HepG2 (cell line): ENCODE data around the gene MAP2K5. TPM values are rescaled to one million over a fixed set of nuclear protein-coding genes. Genes with fewer than 3 reads are reported as not detected.
A peak's percentile ranks its signal among the peaks of the same experiment; 100 is the strongest.
"Not testable (repeated sequence)": the region's sequence is repeated elsewhere in the genome, so short reads cannot be mapped to it uniquely, and the experiment has no call there.

Source experiments
- ATAC-seq: fragments of 200-7000 bp; cut with Tn5 transposase; 3 replicates; pipeline ENCODE4 v1.9.1; 2020; ENCODE audit warnings: mild to moderate bottlenecking, moderate library complexity
- BruUV-seq: library from RNA; stranded (reverse); fragments of 400-500 nt; replicated peaks from 2 replicates; lab custom pipeline; 2021; lab: Mats Ljungman, UMichigan
- CTCF ChIA-PET: fragments of 300-600 bp; formaldehyde crosslinking; extraction: SDS; loops from one replicate; lab custom pipeline; 2021; ENCODE audit warnings: low total read pairs, inconsistent platforms, low intra/inter-chr PET ratio; lab: Yijun Ruan, JAX
- POLR2A ChIA-PET: fragments of 350-600 bp; sonication (Branson Sonifier 250); formaldehyde crosslinking; loops from one replicate; lab custom pipeline; 2020; ENCODE audit warnings: antibody characterized with exemption, inconsistent platforms; lab: Yijun Ruan, JAX
- DNase-seq: peaks from one replicate; pipeline ENCODE4 v3.0.0-alpha.2; 2015; ENCODE audit warnings: low spot score
- FAIRE-seq: peaks from 3 replicates; lab custom pipeline; 2011; peaks lifted over from hg19 to GRCh38; lab: Jason Lieb, UNC
- H2AFZ ChIP-seq: one replicate; pipeline ENCODE4 v1.6.1; 2011; ENCODE audit warnings: low read length, inconsistent platforms
- H3K27ac ChIP-seq: fragments of 300-600 bp; 3 replicates; pipeline ENCODE4 v1.8.0; 2011; ENCODE audit warnings: mixed run types, mild to moderate bottlenecking, mixed read lengths, low read length, inconsistent platforms; ENCODE audit not compliant: insufficient read depth; ENCODE audit errors: extremely low read length
- H3K27me3 ChIP-seq, 2 experiments: fragments of 200-600 bp in 1 of 2; 2 replicates in 1 of 2; 3 replicates in 1 of 2; pipeline versions ENCODE4 v1.6.0 to v1.8.0; 2011; ENCODE audit warnings: low read length in 2 of 2, mild to moderate bottlenecking in 2 of 2, moderate library complexity in 2 of 2, inconsistent platforms in 1 of 2; ENCODE audit not compliant: insufficient read depth in 2 of 2, control insufficient read depth in 1 of 2
- H3K36me3 ChIP-seq, 2 experiments: fragments of 200-600 bp in 1 of 2; replicated peaks in 1 of 2; 2 replicates in 1 of 2; 3 replicates in 1 of 2; pipeline versions ENCODE4 v1.5.1 to v1.8.0; 2011; ENCODE audit warnings: low read length in 2 of 2, inconsistent platforms in 1 of 2; ENCODE audit not compliant: insufficient read depth in 2 of 2, control insufficient read depth in 1 of 2
- H3K4me1 ChIP-seq: 2 replicates; pipeline ENCODE4 v1.5.1; 2012; ENCODE audit warnings: low read length, inconsistent platforms; ENCODE audit not compliant: insufficient read depth
- H3K4me2 ChIP-seq: 2 replicates; pipeline ENCODE4 v1.6.0; 2011; ENCODE audit warnings: low read depth, low read length, inconsistent platforms
- H3K4me3 ChIP-seq, 3 experiments: fragments of 200-600 bp in 1 of 3; sonication (generic), shearing (Covaris generic) in 1 of 3; replicated peaks in 1 of 3; 2 replicates each; pipeline ENCODE4 v1.5.1; 2011 to 2016; ENCODE audit warnings: low read length in 3 of 3, inconsistent platforms in 2 of 3, low read depth in 2 of 3, mild to moderate bottlenecking in 2 of 3, control low read depth in 1 of 3, mixed read lengths in 1 of 3; ENCODE audit not compliant: insufficient read depth in 1 of 3
- H3K79me2 ChIP-seq: one replicate; pipeline ENCODE4 v1.6.1; 2011; ENCODE audit warnings: low read length, inconsistent platforms; ENCODE audit not compliant: insufficient read depth
- H3K9ac ChIP-seq: 2 replicates; pipeline ENCODE4 v1.6.0; 2011; ENCODE audit warnings: mild to moderate bottlenecking, low read depth, low read length, inconsistent platforms; ENCODE audit not compliant: insufficient read depth
- H3K9me3 ChIP-seq: 2 replicates; pipeline ENCODE4 v1.5.1; 2012; ENCODE audit warnings: mild to moderate bottlenecking, low read length
- H4K20me1 ChIP-seq: 2 replicates; pipeline ENCODE4 v1.6.0; 2011; ENCODE audit warnings: inconsistent platforms, mild to moderate bottlenecking, low read length, moderate library complexity; ENCODE audit not compliant: insufficient read depth
- FOXA1 ChIP-seq, 2 experiments: fragments of 450-650 bp in 1 of 2; sonication (generic) in 1 of 2; formaldehyde crosslinking in 1 of 2; IDR thresholded peaks; 2 replicates each; pipeline versions ENCODE4 v1.4.0 to v1.6.1; 2016 to 2020; ENCODE audit warnings: missing genetic modification reagents in 1 of 2
- NCOA2 ChIP-seq: sonication (generic); formaldehyde crosslinking; IDR thresholded peaks from 2 replicates; pipeline ENCODE4 v1.8.0; 2022; ENCODE audit warnings: inconsistent platforms
- NR2F6 ChIP-seq, 2 experiments: IDR thresholded peaks; 2 replicates each; pipeline ENCODE4 v1.6.1; 2016; ENCODE audit warnings: antibody characterized with exemption in 1 of 2, mild to moderate bottlenecking in 1 of 2
- RARA ChIP-seq: IDR thresholded peaks from 2 replicates; pipeline ENCODE4 v1.6.1; 2016; ENCODE audit warnings: missing genetic modification reagents, missing compliant biosample characterization
- SIX1 ChIP-seq: sonication (generic); formaldehyde crosslinking; IDR thresholded peaks from 2 replicates; pipeline ENCODE4 v1.4.0; 2020; ENCODE audit warnings: missing genetic modification reagents, borderline replicate concordance
- SMAD3 ChIP-seq: sonication (generic); formaldehyde crosslinking; IDR thresholded peaks from 2 replicates; pipeline ENCODE4 v1.4.0; 2020; ENCODE audit warnings: missing genetic modification reagents
- ZNF878 ChIP-seq: sonication (generic); formaldehyde crosslinking; IDR thresholded peaks from 2 replicates; pipeline ENCODE4 v1.8.1; 2023; ENCODE audit warnings: mild to moderate bottlenecking, missing genetic modification reagents, moderate library complexity
- WGBS: methylation state at CpG from one replicate; pipeline ENCODE4 v1.1.6; 2017; ENCODE audit warnings: low lambda C conversion rate; 5-methylcytosine and 5-hydroxymethylcytosine counted together
- in situ Hi-C: cut with HindIII; loops from 2 replicates; pipeline ENCODE4 v1.10.0; 2017; ENCODE audit warnings: low pct_unique_long_range_greater_than_20kb; ENCODE audit not compliant: extremely low pct_ligation_motif_present
- intact Hi-C: fragments of 100-400 bp; cut with micrococcal nuclease; formaldehyde crosslinking; loops from one replicate; pipeline ENCODE4 v1.10.0; 2022; ENCODE audit not compliant: unreplicated experiment
- polyA plus RNA-seq, 8 experiments: library from polyadenylated mRNA; depleted of rRNA in 3 of 8; stranded (reverse) in 7 of 8; unstranded in 1 of 8; fragments of >200 nt; fragmentation: Illumina TruSeq in 4 of 8; extraction: Trizol in 4 of 8; gene quantifications; 2 replicates each; pipeline versions ENCODE4 v1.2.1 to v1.2.3, GENCODE V29; 2011 to 2016; ENCODE audit warnings: low read depth in 4 of 8, missing spikeins in 1 of 8, mixed read lengths in 1 of 8; ENCODE audit not compliant: insufficient read depth in 1 of 8
- total RNA-seq, 5 experiments: library from RNA; depleted of rRNA; stranded (reverse); fragments of >200 nt; fragmentation: Illumina TruSeq; extraction: Trizol; gene quantifications; 2 replicates each; pipeline ENCODE4 v1.2.3, GENCODE V29; 2016; ENCODE audit warnings: low read depth in 1 of 5
- TF ChIP-seq, protein P1 (sequence below): sonication (generic); formaldehyde crosslinking; IDR thresholded peaks from 2 replicates; pipeline ENCODE4 v1.4.0; 2020; ENCODE audit warnings: mild to moderate bottlenecking, missing genetic modification reagents, borderline replicate concordance
- TF ChIP-seq, protein P2 (sequence below): IDR thresholded peaks from 2 replicates; pipeline ENCODE4 v1.6.1; 2016; ENCODE audit warnings: low read depth, missing genetic modification reagents, missing compliant biosample characterization

The MAP2K5 gene
- total and polyA plus RNA-seq, 2 of the 13 experiments (the other 11 are each of a cell fraction or from before 2014, with no cell fraction given): 4.0 to 4.3 TPM

DNA sequence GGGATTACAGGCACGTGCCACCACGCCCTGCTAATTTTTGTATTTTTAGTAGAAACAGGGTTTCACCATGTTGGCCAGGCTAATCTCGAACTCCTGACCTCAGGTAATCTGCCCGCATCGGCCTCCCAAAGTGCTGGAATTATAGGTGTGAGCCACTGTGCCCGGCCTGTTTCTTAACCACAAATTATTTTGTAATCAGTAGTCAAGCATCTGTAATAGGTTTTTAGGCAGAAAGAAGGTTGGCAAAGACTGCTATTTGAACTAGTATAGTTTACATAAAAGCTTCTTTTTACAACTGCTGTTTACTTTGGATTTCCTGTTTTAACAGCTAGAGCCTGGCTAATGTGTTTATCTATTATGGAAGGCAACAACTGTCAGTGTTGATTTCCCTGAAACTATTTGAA lies 72.6 kb downstream of the MAP2K5 start:
- H3K4me3 ChIP-seq; H3K27me3 ChIP-seq; H3K9ac ChIP-seq; H2AFZ ChIP-seq; CTCF ChIA-PET; H4K20me1 ChIP-seq; intact Hi-C loops; in situ Hi-C loops; H3K27ac ChIP-seq; POLR2A ChIA-PET; H3K4me2 ChIP-seq; H3K9me3 ChIP-seq; BruUV-seq; H3K79me2 ChIP-seq; FAIRE-seq; H3K36me3 ChIP-seq; TF ChIP-seq NR2F6 (CRISPR knock-in tag; IDR thresholded peaks at IDR 0.05): not testable (repeated sequence)
- WGBS: 64% methylated on average over 6 of the region's 6 CpGs
- DNase-seq: peak; percentile 45
- peaks cover 53% of the 10 kb centered on the region for H3K4me1 ChIP-seq
- peak; percentile 82 for ATAC-seq
- TF ChIP-seq NCOA2 (CRISPR knock-in tag) (peak; percentile 42; the same call in 1 of the 2 replicates), ZNF878 (CRISPR knock-in tag) (peak; percentile 27; the same call in 1 of the 2 replicates), SMAD3 (0 out of 2 replicates have a peak, but pooled peaks have one; percentile 27), SIX1 (CRISPR knock-in tag) (peak; percentile 32; the same call in 1 of the 2 replicates), NR2F6 (IDR thresholded peaks at IDR 0.05) (0 out of 2 replicates have a peak, but pooled peaks have one; percentile 26), FOXA1 (IDR thresholded peaks at IDR 0.05) (peak; percentile 84), FOXA1 (CRISPR knock-in tag; IDR thresholded peaks at IDR 0.05) (peak; percentile 58; the same call in 1 of the 2 replicates), RARA (peak; percentile 60)
- TF ChIP-seq, protein P1, sequence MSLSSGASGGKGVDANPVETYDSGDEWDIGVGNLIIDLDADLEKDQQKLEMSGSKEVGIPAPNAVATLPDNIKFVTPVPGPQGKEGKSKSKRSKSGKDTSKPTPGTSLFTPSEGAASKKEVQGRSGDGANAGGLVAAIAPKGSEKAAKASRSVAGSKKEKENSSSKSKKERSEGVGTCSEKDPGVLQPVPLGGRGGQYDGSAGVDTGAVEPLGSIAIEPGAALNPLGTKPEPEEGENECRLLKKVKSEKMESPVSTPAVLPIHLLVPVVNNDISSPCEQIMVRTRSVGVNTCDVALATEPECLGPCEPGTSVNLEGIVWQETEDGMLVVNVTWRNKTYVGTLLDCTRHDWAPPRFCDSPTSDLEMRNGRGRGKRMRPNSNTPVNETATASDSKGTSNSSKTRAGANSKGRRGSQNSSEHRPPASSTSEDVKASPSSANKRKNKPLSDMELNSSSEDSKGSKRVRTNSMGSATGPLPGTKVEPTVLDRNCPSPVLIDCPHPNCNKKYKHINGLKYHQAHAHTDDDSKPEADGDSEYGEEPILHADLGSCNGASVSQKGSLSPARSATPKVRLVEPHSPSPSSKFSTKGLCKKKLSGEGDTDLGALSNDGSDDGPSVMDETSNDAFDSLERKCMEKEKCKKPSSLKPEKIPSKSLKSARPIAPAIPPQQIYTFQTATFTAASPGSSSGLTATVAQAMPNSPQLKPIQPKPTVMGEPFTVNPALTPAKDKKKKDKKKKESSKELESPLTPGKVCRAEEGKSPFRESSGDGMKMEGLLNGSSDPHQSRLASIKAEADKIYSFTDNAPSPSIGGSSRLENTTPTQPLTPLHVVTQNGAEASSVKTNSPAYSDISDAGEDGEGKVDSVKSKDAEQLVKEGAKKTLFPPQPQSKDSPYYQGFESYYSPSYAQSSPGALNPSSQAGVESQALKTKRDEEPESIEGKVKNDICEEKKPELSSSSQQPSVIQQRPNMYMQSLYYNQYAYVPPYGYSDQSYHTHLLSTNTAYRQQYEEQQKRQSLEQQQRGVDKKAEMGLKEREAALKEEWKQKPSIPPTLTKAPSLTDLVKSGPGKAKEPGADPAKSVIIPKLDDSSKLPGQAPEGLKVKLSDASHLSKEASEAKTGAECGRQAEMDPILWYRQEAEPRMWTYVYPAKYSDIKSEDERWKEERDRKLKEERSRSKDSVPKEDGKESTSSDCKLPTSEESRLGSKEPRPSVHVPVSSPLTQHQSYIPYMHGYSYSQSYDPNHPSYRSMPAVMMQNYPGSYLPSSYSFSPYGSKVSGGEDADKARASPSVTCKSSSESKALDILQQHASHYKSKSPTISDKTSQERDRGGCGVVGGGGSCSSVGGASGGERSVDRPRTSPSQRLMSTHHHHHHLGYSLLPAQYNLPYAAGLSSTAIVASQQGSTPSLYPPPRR: peak; percentile 79
- TF ChIP-seq, protein P2, sequence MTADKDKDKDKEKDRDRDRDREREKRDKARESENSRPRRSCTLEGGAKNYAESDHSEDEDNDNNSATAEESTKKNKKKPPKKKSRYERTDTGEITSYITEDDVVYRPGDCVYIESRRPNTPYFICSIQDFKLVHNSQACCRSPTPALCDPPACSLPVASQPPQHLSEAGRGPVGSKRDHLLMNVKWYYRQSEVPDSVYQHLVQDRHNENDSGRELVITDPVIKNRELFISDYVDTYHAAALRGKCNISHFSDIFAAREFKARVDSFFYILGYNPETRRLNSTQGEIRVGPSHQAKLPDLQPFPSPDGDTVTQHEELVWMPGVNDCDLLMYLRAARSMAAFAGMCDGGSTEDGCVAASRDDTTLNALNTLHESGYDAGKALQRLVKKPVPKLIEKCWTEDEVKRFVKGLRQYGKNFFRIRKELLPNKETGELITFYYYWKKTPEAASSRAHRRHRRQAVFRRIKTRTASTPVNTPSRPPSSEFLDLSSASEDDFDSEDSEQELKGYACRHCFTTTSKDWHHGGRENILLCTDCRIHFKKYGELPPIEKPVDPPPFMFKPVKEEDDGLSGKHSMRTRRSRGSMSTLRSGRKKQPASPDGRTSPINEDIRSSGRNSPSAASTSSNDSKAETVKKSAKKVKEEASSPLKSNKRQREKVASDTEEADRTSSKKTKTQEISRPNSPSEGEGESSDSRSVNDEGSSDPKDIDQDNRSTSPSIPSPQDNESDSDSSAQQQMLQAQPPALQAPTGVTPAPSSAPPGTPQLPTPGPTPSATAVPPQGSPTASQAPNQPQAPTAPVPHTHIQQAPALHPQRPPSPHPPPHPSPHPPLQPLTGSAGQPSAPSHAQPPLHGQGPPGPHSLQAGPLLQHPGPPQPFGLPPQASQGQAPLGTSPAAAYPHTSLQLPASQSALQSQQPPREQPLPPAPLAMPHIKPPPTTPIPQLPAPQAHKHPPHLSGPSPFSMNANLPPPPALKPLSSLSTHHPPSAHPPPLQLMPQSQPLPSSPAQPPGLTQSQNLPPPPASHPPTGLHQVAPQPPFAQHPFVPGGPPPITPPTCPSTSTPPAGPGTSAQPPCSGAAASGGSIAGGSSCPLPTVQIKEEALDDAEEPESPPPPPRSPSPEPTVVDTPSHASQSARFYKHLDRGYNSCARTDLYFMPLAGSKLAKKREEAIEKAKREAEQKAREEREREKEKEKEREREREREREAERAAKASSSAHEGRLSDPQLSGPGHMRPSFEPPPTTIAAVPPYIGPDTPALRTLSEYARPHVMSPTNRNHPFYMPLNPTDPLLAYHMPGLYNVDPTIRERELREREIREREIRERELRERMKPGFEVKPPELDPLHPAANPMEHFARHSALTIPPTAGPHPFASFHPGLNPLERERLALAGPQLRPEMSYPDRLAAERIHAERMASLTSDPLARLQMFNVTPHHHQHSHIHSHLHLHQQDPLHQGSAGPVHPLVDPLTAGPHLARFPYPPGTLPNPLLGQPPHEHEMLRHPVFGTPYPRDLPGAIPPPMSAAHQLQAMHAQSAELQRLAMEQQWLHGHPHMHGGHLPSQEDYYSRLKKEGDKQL (CRISPR knock-in tag): peak; percentile 73
